ENCODE measurements around the gene SRGAP1.

The SRGAP1 gene

GRCh38 chr12:63917864-63918799, 73.6 kb downstream of the SRGAP1 start:
- TF ChIP-seq, protein P1, sequence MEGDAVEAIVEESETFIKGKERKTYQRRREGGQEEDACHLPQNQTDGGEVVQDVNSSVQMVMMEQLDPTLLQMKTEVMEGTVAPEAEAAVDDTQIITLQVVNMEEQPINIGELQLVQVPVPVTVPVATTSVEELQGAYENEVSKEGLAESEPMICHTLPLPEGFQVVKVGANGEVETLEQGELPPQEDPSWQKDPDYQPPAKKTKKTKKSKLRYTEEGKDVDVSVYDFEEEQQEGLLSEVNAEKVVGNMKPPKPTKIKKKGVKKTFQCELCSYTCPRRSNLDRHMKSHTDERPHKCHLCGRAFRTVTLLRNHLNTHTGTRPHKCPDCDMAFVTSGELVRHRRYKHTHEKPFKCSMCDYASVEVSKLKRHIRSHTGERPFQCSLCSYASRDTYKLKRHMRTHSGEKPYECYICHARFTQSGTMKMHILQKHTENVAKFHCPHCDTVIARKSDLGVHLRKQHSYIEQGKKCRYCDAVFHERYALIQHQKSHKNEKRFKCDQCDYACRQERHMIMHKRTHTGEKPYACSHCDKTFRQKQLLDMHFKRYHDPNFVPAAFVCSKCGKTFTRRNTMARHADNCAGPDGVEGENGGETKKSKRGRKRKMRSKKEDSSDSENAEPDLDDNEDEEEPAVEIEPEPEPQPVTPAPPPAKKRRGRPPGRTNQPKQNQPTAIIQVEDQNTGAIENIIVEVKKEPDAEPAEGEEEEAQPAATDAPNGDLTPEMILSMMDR (IDR thresholded peaks at IDR 0.05; ENCODE audit: extremely low read depth, missing control alignments): no peak
- no peak for DNase-seq (ENCODE audit: low spot score)

DNA sequence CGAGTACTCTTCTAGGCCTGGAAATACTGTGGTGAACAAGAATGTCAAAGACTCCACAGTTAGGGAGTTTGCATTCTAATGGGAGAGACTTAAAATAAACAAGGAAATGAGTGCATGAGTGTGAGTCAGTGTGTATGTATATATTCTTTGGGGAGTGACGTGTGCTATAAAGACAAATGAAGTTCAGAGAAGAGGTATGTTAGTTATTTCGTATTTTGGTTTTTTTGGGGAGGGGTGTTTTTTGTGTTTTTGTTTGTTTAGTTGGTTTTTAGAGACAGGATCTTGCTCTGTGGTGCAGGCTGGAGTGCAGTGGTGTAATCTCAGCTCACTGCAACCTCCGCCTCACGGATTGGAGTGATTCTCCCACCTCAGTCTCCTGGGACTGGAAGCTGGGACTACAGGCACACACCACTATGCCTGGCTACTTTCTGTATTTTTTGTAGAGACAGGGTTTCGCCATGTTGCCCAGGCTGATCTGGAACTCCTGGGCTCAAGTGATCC, 74.3 kb downstream of the SRGAP1 start:
- DNase-seq (ENCODE audit: low spot score): no peak
- TF ChIP-seq, protein P1 (IDR thresholded peaks at IDR 0.05; ENCODE audit: extremely low read depth, missing control alignments): no peak

- TF ChIP-seq, protein P1 (IDR thresholded peaks at IDR 0.05; ENCODE audit: extremely low read depth, missing control alignments): no peak
- DNase-seq (ENCODE audit: low spot score): no peak
Measured at GRCh38 chr12:63919756-63920155, 75.3 kb downstream of the SRGAP1 start.

- TF ChIP-seq, protein P1 (IDR thresholded peaks at IDR 0.05; ENCODE audit: extremely low read depth, missing control alignments): no peak
Measured at GRCh38 chr12:63921157-63921556, 76.7 kb downstream of the SRGAP1 start.

DNA sequence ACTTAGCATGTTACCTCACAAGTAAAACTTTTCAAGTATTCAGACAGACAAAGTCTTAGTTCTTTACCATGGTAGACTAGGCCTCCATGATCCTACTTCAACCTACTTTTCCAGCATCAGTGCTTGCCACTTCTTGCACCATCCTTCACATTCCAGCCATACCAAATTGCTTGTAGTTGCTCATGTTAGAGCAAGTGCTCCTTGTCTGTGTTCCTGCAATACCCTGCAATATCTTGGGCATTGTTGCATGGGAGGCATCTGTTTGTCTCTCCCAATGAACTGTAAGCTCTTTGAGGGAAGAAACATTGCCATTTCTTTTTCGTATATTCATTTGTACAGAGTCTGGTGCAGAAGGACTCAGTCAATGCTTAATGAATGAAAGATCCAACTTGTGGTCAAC, 78.0 kb downstream of the SRGAP1 start:
- TF ChIP-seq, protein P1 (IDR thresholded peaks at IDR 0.05; ENCODE audit: extremely low read depth, missing control alignments): no peak
- DNase-seq (ENCODE audit: low spot score): no peak

More at GRCh38 chr12:63921157-63921556, 76.7 kb downstream of the SRGAP1 start:
- no peak for DNase-seq (ENCODE audit: low spot score)

GRCh38 chr12:63924781-63925180, 80.3 kb downstream of the SRGAP1 start:
- DNase-seq (ENCODE audit: low spot score): no peak
- TF ChIP-seq, protein P1 (IDR thresholded peaks at IDR 0.05; ENCODE audit: extremely low read depth, missing control alignments): no peak

GRCh38 chr12:63927511-63927910, 83.0 kb downstream of the SRGAP1 start:
- TF ChIP-seq, protein P1 (IDR thresholded peaks at IDR 0.05; ENCODE audit: extremely low read depth, missing control alignments): no peak
- no peak for DNase-seq (ENCODE audit: low spot score)
